HG03135 (cell line): Measurements from ENCODE around the gene GLT1D1.

Source experiments
- ATAC-seq: cut with Tn5 transposase; IDR thresholded peaks from one replicate; pipeline ENCODE4 v1.9.1; 2021; ENCODE audit warnings: mild to moderate bottlenecking, moderate library complexity; ENCODE audit not compliant: unreplicated experiment

The GLT1D1 gene

GRCh38 chr12:128992116-128992515 lies 138.8 kb downstream of the GLT1D1 start:
- ATAC-seq = no peak

GRCh38 chr12:128992550-128992949 lies 139.3 kb downstream of the GLT1D1 start:
- no peak for ATAC-seq

- ATAC-seq = no peak
Observed at GRCh38 chr12:128994856-128995255, 141.6 kb downstream of the GLT1D1 start.

- no peak for ATAC-seq
Observed at GRCh38 chr12:128995619-128996018, 142.3 kb downstream of the GLT1D1 start.

DNA sequence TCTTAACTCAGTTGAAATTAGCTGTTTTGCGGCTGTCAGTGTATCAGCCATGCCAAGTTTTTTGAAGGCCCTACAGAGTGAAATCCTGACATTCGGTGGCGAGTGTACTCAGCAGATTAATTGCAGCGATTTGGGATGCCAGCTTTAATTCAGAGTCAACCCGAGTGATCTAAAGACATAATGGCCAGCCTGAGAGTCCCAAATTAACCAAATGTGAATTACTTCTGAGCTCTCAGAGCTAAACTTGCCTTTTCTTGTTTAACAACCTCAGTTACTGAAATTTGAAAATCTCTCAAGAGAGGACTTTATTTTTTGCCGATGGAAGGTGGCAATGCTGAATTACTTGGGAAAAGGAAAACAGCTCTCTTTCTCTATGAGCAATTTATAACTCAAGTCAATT lies 148.5 kb downstream of the GLT1D1 start:
- ATAC-seq = no peak

GRCh38 chr12:129002427-129002826 lies 149.1 kb downstream of the GLT1D1 start:
- no peak for ATAC-seq

- ATAC-seq = no peak
Observed at GRCh38 chr12:129005416-129005815, 152.1 kb downstream of the GLT1D1 start.

DNA sequence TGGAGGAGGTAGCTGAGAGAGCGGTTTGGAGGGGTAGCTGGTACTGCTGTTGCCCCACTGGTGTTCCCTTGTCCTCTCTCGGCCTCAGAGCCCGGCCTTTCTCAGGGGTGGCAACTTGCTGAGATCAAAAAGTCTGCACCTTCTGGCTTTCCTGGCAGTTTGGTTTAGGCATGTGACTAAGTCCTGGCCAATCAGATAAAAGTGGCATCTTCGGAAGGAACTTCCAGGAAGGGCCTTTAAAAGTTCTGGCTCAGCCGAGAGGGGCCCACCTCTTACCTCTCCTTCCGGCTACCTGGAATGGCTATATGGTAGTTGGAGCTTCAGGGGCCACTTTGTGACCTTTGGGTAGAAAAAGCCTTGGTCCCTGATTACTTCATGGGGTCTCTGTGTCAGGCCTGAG lies 152.6 kb downstream of the GLT1D1 start:
- no peak for ATAC-seq

GRCh38 chr12:129009833-129010622 lies 156.8 kb downstream of the GLT1D1 start:
- no peak for ATAC-seq

- ATAC-seq = no peak
Observed at GRCh38 chr12:129016159-129016558, 162.9 kb downstream of the GLT1D1 start.

DNA sequence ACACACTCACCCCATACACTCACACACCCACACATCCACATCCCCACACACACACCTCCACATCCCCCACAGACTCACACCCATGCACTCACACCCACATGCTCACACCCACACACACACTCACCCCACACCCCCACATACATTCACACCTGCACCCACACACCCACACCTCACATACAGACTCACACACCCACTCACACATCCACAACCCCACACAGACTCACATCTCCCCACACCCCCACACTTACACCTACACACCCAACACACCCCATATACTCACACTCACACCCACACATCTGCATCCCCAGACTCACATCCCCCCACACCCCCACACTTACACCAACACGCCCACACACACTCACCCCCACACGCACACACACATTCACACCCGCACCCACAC lies 171.8 kb downstream of the GLT1D1 start:
- ATAC-seq = no peak

DNA sequence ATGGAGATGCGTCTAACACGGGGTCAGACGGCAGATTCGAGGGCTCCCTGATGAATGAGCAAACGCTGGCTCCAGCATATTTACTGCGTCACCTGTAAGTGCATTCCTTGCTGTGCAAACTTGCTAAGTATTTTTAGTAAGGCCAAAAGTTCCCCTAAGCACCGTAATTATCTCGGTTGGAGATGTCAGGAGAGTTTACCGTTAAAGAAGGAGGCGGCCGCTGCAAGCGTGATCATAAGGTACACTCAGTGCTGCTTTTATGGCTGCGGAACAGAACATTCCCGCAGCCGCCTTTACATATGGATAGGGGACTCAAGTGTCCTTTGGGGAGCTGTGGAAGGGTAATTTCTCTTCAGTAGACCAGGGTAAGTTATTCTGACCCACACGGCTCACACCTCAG lies 175.6 kb downstream of the GLT1D1 start:
- no peak for ATAC-seq
